ENCODE data around the gene MFSD1. TPM values are rescaled to one million over a fixed set of nuclear protein-coding genes. Genes with fewer than 3 reads are reported as not detected.

MFSD1 gene
- total and polyA plus RNA-seq, 5 donors from 2014 or later = 23.3 to 65.8 (median 52.9) TPM

DNA sequence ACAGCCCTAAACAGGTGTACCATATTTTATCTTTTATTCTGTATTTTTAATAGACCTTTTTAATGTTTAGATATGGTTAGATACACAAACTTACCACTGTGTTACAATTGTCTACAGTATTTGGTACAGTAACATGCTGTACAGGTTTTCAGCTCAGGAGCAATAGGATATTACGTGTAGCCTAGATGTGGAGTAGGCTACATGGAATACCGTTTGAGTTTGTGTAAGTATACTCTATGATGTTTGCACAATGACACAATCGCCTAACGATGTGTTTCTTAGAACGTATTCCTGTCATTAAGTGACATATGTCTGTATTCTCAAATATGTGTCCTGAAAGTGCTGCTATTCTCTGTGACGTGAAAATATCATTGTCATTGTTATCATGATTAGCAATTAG, 62.6 kb downstream of the MFSD1 start:
- no peaks in the 10 kb centered on the region for H3K9me3 Mint-ChIP-seq
- Histone ChIP-seq H3K27me3 (ENCODE audit: control insufficient read depth, insufficient read depth, low read length) (no peaks in the 10 kb centered on the region), H3K9me3 (ENCODE audit: control insufficient read depth in 2 of 2, low read length in 2 of 2) (no peaks in the 10 kb centered on the region), H3K4me1 (ENCODE audit: control insufficient read depth, insufficient read depth, low read length, poor library complexity, severe bottlenecking) (no peaks in the 10 kb centered on the region), H3K36me3 (ENCODE audit: control insufficient read depth, insufficient read depth, low read length) (no peaks in the 10 kb centered on the region), H3K27ac (ENCODE audit: insufficient read depth, low read length, poor library complexity, severe bottlenecking) (no peak overlapping the region), H3K4me3 (ENCODE audit: low read depth, low read length) (no peak overlapping the region)
- no peak overlapping the region for H3K4me3 Mint-ChIP-seq
- H3K36me3 Mint-ChIP-seq = peaks cover 3% of the 10 kb centered on the region
- H3K27ac Mint-ChIP-seq = no peak overlapping the region
- DNase-seq = no peak
- no peak for ATAC-seq (ENCODE audit: low read depth in 2 of 2)
- peaks cover 5% of the 10 kb centered on the region for H3K27me3 Mint-ChIP-seq
- H3K4me1 Mint-ChIP-seq = peaks cover 0 to 2% (median 0%) of the 10 kb centered on the region in 4 donors

DNA sequence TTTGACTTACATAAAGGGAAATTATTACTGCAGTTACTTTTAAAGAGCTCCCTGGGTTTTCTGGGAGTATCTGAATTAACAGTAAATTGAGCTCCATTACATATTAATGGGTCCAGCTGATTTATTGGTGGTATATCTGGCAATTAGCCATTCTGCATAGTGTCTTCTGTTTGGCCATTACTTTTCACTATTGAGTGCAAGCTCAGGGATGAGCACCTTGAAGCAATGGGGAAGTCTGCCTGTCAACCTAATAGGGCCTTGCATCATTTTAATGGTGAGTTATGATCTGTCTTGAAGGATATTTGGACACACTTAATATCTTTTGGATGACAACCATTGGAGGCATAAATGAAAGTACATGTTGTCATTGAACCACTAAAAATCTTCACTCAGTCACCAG, 73.8 kb downstream of the MFSD1 start:
- H3K4me1 Mint-ChIP-seq = no peaks in the 10 kb centered on the region
- no peaks in the 10 kb centered on the region for H3K27me3 Mint-ChIP-seq
- no peak overlapping the region for H3K27ac Mint-ChIP-seq
- Histone ChIP-seq H3K27ac (ENCODE audit: insufficient read depth, low read length, poor library complexity, severe bottlenecking) (no peak overlapping the region), H3K27me3 (ENCODE audit: control insufficient read depth, insufficient read depth, low read length) (no peaks in the 10 kb centered on the region), H3K4me1 (ENCODE audit: control insufficient read depth, insufficient read depth, low read length, poor library complexity, severe bottlenecking) (no peaks in the 10 kb centered on the region), H3K36me3 (ENCODE audit: control insufficient read depth, insufficient read depth, low read length) (no peaks in the 10 kb centered on the region), H3K4me3 (ENCODE audit: low read depth, low read length) (no peak overlapping the region), H3K9me3 (ENCODE audit: control insufficient read depth in 2 of 2, low read length in 2 of 2) (no peaks in the 10 kb centered on the region)
- no peak for DNase-seq
- no peak overlapping the region for H3K4me3 Mint-ChIP-seq
- ATAC-seq (ENCODE audit: low read depth in 2 of 2) = no peak
- peaks cover 0 to 2% (median 0%) of the 10 kb centered on the region in 7 donors for H3K9me3 Mint-ChIP-seq
- H3K36me3 Mint-ChIP-seq = peaks cover 8% of the 10 kb centered on the region

Other genes with a start within 250 kb of the MFSD1 start
- gene MLF1, start 230.9 kb upstream of the MFSD1 start, total RNA-seq = 5.3 TPM
- gene MLF1, start 230.9 kb upstream of the MFSD1 start, polyA plus RNA-seq = 1 to 10 TPM; 5.2 to 8.3 (median 6.1) TPM
- gene GFM1, start 157.5 kb upstream of the MFSD1 start, total RNA-seq = 36.9 TPM
- gene GFM1, start 157.5 kb upstream of the MFSD1 start, polyA plus RNA-seq = 10 to 100 TPM; 22.2 to 36.0 (median 31.1) TPM
- gene LXN, start 129.4 kb upstream of the MFSD1 start, total RNA-seq = 6.6 TPM
- 10 to 100 TPM; 23.1 to 31.9 (median 24.7) TPM for gene LXN, start 129.4 kb upstream of the MFSD1 start, polyA plus RNA-seq
- not detected for gene RARRES1, start 69.6 kb upstream of the MFSD1 start, total RNA-seq
- not detected for gene RARRES1, start 69.6 kb upstream of the MFSD1 start, polyA plus RNA-seq

All from CD4-positive, CD25-positive, alpha-beta regulatory T cell (primary cell).